RWPE2 (cell line): ENCODE data around the gene SPOUT1.

ENCODE experiments used
- ATAC-seq: fragments of 200-7000 bp; cut with Tn5 transposase; 3 replicates; pipeline ENCODE4 v1.9.1; 2021; ENCODE audit warnings: low read depth
- DNase-seq: peaks from one replicate; pipeline ENCODE4 v3.0.0-alpha.2; 2020; ENCODE audit warnings: low spot score
- H3K27ac ChIP-seq: fragments of 450-650 bp; 2 replicates; pipeline ENCODE4 v1.5.1; 2017; ENCODE audit warnings: mild to moderate bottlenecking; ENCODE audit not compliant: poor library complexity, severe bottlenecking
- H3K27me3 ChIP-seq: fragments of 250-450 bp; sonication (Bioruptor Pico); 2 replicates; pipeline ENCODE4 v1.5.1; 2021; ENCODE audit warnings: mild to moderate bottlenecking, moderate library complexity; ENCODE audit not compliant: insufficient read depth, poor library complexity, severe bottlenecking
- H3K36me3 ChIP-seq: fragments of 250-450 bp; sonication (Bioruptor Pico); 2 replicates; pipeline ENCODE4 v1.5.1; 2020; ENCODE audit warnings: low read depth, mild to moderate bottlenecking, moderate library complexity
- H3K4me1 ChIP-seq: fragments of 250-450 bp; sonication (Bioruptor Pico); 2 replicates; pipeline ENCODE4 v1.5.1; 2021; ENCODE audit warnings: mild to moderate bottlenecking, moderate library complexity; ENCODE audit not compliant: insufficient read depth, poor library complexity, severe bottlenecking
- H3K4me3 ChIP-seq: fragments of 250-450 bp; sonication (Bioruptor Pico); 2 replicates; pipeline ENCODE4 v1.5.1; 2021; ENCODE audit warnings: mild to moderate bottlenecking, moderate library complexity; ENCODE audit not compliant: severe bottlenecking
- H3K9me3 ChIP-seq: fragments of 250-450 bp; sonication (Bioruptor Pico); 2 replicates; pipeline ENCODE4 v1.5.1; 2021; ENCODE audit warnings: mild to moderate bottlenecking, moderate library complexity; ENCODE audit not compliant: severe bottlenecking
- TF ChIP-seq, protein P1 (sequence below): fragments of 450-650 bp; IDR thresholded peaks from one replicate; pipeline ENCODE4 v1.5.1; 2017; ENCODE audit warnings: mild to moderate bottlenecking, moderate library complexity; ENCODE audit not compliant: poor library complexity, severe bottlenecking

SPOUT1 gene

GRCh38 chr9:128825923-128826700, 3.5 kb downstream of the SPOUT1 start:
- Histone ChIP-seq H3K27ac (no peak overlapping the region), H3K9me3 (no peaks in the 10 kb centered on the region), H3K36me3 (peaks cover 56% of the 10 kb centered on the region), H3K27me3 (no peaks in the 10 kb centered on the region), H3K4me1 (no peaks in the 10 kb centered on the region), H3K4me3 (no peak overlapping the region)
- ATAC-seq = no peak
- no peak for DNase-seq
- TF ChIP-seq, protein P1, sequence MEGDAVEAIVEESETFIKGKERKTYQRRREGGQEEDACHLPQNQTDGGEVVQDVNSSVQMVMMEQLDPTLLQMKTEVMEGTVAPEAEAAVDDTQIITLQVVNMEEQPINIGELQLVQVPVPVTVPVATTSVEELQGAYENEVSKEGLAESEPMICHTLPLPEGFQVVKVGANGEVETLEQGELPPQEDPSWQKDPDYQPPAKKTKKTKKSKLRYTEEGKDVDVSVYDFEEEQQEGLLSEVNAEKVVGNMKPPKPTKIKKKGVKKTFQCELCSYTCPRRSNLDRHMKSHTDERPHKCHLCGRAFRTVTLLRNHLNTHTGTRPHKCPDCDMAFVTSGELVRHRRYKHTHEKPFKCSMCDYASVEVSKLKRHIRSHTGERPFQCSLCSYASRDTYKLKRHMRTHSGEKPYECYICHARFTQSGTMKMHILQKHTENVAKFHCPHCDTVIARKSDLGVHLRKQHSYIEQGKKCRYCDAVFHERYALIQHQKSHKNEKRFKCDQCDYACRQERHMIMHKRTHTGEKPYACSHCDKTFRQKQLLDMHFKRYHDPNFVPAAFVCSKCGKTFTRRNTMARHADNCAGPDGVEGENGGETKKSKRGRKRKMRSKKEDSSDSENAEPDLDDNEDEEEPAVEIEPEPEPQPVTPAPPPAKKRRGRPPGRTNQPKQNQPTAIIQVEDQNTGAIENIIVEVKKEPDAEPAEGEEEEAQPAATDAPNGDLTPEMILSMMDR = no peak

DNA sequence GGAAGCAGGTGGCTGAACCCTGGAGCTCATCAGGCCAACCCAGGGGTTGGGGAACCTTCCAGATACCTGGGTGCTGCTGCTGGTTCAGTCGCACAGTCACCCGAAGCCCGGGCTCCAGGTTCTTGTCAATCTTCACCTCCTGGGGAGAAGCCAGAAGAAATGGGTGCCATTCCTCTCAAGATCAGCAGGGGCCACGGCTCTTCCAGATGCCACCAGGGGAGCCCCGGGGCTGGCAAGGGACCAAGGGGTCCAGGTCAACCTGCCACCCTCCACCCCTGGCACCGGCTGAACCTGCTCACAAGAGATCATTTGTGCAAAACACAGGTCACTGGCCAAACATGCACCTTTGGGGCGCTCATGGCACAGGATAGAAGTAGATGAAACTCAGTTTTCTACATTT, 4.7 kb downstream of the SPOUT1 start:
- peaks cover 56% of the 10 kb centered on the region for H3K36me3 ChIP-seq
- H3K4me3 ChIP-seq = no peak overlapping the region
- H3K9me3 ChIP-seq = no peaks in the 10 kb centered on the region
- ATAC-seq = no peak
- H3K27me3 ChIP-seq = no peaks in the 10 kb centered on the region
- TF ChIP-seq, protein P1 = no peak
- no peak overlapping the region for H3K27ac ChIP-seq
- no peaks in the 10 kb centered on the region for H3K4me1 ChIP-seq
- no peak for DNase-seq

- ATAC-seq = no peak
Measured at GRCh38 chr9:128823903-128824406, 5.6 kb downstream of the SPOUT1 start.

GRCh38 chr9:128823362-128823902, 6.2 kb downstream of the SPOUT1 start:
- Histone ChIP-seq H3K36me3 (peaks cover 56% of the 10 kb centered on the region), H3K4me1 (no peaks in the 10 kb centered on the region), H3K27me3 (no peaks in the 10 kb centered on the region), H3K27ac (no peak overlapping the region), H3K4me3 (no peak overlapping the region), H3K9me3 (no peaks in the 10 kb centered on the region)
- ATAC-seq (no peak), DNase-seq (peak; percentile 61)
- TF ChIP-seq, protein P1 = no peak

More at GRCh38 chr9:128823903-128824406, 5.6 kb downstream of the SPOUT1 start:
- peak; percentile 64 for DNase-seq
- Histone ChIP-seq H3K9me3 (no peaks in the 10 kb centered on the region), H3K36me3 (peaks cover 56% of the 10 kb centered on the region), H3K27ac (no peak overlapping the region), H3K4me1 (no peaks in the 10 kb centered on the region), H3K27me3 (no peaks in the 10 kb centered on the region), H3K4me3 (no peak overlapping the region)
- TF ChIP-seq, protein P1 = no peak
